ENCODE data around the gene PIERCE2.
"Not testable (repeated sequence)": the region's sequence is repeated elsewhere in the genome, so short reads cannot be mapped to it uniquely, and the experiment has no call there.

Gene PIERCE2, protein sequence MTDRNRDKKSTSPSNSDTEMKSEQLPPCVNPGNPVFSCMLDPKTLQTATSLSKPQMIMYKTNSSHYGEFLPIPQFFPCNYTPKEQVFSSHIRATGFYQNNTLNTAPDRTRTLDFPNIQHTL

DNA sequence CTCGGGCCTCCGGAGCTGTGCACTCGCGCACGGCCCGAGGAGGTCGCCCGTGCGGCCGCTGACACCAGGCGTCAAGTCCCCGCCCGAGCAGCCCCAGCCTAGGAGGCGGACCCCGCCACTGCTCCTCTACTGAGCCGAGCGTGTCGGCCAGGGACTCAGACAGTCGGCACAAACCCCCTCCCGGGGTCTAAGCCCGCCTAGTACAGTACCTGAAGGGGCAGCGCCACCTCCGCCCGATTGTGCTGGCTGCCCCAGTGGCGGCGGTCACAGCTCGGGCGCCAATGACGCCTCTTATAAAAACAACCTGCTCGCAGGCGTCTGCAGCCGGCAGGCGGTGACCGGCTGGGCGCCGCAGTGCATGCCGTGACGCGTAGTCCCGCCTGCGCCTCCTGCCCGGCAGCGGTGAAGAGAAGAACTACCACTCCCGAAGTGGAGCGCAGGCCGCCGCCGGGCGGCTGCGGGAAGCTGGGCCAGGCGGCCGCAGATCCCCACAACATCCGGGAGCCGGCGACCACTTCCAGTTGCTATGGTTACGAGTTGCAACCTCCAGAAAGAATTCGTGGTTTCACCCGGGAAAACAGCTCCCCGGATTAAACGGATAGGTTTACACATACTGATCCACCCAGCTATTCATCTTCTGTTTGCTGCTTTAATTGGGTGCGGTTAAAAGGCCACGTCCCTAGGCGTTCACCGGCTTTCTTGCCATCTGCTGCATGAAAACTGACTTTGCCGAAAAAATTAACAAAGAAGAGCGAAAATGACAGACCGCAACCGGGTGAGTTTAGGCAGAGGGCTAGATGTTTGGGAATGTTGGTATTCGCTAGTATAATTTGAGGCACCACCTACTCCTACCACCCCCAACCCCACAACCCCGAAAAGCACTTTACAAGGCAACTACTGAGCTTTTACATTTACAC lies at the start of gene PIERCE2, which contains the start of gene CCPG1:
PIERCE2 (plus strand) TSS at position 484 of the 917 bp plus-strand sequence; CDS start at position 758, 274 bp downstream.
CCPG1 (minus strand) TSS at position 348 of the 917 bp plus-strand sequence. CDS start 18,935 bp downstream, outside the sequence.
- DNase-seq = peak; percentile 95

DNA sequence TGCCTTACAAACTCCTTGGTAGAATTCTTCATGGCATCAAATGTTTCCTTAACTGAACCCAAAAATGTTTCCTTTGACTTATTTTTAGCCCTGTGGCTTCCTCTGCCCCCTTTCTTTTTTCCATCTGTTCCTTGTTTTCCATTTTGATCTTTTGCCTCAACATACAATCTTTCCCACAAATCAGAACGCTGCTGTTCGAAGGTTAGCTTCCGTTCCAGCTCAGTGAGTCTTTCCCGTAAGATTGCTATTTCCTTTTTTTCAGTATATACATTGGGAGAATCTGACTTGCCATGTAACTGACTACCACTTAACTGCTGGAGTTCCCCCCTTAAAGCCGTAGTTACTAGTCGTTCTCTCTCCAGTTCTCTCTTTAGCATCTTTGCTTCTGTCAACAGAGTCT lies 48.0 kb upstream of the PIERCE2 start:
- DNase-seq = no peak

DNA sequence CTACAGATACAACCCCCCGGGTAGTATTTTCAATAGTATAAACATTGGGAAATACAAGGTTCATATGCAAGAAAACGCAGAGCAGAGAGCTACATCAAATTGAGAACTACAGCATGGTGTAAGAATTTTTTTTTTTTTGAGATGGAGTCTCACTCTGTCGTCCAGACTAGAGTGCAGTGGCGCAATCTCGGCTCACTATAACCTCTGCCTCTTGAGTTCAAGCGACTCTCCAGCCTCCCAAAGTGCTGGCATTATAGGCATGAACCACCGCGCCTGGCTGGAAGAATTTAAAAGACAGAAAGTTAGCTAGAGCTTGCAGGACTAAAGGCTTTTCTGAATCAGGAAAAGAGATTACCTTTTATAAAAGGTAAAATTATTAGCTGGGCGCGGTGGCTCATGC lies 47.2 kb upstream of the PIERCE2 start:
- no peak for DNase-seq

DNA sequence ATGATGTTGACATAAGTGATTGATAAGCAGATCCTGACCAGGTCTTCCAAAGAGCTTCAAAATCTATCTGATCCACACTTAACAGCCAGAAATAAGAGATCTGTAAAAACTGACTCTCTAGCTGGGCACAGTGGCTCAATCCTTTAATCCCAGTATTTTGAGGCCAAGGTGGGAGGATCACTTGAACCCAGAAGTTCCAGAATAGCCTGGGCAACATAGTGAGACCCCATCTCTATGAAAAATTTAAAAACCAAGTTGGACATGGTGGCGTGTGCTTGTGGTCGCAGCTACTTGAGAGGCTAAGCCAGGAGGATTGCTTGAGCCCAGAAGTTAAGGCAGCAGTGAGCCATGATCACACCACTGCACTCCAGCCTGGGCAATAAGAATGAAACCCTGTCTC lies 45.7 kb upstream of the PIERCE2 start:
- no peak for DNase-seq

DNA sequence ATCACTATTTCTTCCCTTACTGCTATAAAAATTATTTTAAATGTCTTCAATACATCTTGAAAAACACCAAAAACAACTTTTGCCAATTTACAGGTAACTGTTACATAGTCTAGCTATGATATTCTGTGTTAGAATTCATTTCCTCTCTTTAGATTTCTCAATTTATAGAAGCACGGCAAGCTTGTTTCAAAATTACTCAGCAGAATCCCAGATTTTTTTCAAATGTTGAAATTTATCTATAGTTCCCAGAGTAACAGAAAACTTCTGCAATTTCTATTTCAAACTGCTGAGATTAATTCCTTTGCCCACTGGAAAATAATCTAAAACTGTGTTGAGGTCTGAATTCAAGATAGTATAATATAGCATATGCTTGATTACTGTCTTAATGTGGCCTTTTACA lies 41.3 kb upstream of the PIERCE2 start:
- DNase-seq = no peak

DNA sequence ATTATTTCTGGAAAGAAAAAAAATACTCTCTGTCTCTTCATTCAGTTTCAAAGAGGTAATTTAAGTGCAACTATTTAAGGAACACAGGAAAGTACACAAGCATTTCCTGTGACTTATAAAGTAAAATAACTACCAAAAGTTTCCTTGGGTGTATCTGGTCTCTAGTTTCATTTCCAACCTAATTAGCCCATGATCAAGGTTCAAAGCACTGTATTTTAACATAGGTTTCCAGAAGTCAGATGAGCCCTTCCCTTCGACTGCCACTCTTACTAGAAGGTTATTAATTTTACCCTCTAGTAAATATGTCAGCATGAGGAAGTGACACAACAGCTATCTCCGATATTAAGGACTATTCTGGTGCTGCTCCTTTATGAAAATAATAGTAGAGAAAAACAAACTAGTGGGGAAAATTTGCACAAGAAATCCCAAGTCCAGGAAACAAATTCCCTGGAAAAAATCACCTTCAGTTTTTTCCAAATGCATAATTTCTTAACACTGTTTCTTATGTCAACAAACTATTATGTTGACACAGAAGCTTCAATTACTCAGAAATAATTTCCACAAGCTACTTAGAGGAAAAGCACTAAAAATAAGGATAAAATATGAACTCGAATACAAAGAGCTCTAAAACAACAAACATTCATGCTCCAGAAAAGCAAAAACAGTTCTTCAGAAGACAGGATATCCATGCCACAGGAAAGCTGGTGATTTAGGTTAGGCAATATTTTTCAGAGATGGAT lies 35.4 kb upstream of the PIERCE2 start:
- no peak for DNase-seq

DNA sequence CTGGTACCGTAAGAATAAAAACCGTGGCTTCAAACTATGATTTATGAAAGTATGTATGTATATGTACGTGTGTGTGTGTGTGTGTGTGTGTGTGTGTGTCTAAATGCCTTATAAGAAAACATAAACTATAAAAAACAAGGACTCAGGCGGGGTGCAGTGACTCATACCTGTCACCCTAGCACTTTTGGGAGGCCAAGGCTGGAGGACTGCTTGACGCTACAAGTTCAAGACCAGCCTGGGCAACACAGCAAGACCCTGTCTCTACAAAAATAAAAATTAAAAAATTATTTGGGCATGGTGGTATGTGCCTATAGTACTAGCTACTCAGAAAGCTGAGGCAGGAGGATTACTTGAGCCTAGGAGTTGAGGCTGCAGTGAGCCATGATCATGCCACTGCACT lies 29.2 kb upstream of the PIERCE2 start:
- no peak for DNase-seq

DNA sequence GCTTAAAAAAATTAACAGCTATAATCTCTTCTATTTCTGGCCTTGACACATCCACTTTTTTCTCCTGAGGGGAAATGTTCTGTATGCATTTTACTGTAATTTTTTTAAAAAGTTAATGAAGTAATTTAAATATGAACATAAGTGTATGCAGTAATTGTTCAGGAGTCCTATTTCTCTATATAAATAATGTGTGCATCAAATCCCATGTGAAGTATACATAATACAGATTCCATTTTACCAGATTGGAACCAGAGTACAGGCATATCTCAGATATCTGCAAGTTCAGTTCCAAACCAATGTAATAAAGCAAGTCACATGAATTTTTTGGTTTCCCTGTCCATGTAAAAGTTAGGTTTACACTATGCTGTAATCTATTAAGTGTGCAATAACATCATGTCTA lies 26.7 kb upstream of the PIERCE2 start:
- DNase-seq = no peak

DNA sequence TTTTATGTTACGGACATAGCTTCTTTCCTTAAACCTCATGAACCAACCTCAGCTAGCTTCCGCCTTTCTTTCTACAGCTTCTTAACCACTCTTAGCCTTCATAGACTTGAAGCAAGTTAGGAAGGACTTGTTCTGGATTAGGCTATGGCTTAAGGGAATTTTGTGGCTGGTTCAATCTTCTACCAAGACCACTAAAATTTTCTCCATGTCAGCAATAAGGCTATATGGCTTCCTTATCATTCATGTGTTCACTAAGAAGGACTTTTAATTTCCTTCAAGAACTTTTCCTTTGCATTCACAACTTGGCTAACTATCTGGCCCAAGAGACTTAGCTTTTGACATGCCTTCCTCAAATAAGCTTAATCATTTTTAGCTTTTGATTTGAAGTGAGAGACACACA lies 24.6 kb upstream of the PIERCE2 start:
- no peak for DNase-seq

DNA sequence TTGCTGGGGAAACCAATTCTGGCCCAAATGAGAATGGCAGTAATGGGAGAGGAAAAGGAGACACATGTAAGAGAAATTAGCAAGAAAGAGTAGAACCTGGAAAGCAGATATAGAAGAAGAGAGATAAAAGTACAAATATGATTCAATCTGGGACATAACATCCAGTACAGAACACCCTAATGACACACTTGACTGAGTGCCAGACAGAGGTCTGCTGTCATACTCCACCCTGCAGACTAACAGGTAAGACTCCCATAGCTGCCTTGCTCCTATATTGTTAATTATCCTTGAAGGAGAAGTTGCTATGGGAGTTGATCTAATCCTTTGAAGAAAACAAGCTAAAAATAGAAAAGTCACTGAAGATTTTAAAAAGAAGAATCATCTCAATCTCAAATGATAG lies 21.3 kb upstream of the PIERCE2 start:
- DNase-seq = no peak

DNA sequence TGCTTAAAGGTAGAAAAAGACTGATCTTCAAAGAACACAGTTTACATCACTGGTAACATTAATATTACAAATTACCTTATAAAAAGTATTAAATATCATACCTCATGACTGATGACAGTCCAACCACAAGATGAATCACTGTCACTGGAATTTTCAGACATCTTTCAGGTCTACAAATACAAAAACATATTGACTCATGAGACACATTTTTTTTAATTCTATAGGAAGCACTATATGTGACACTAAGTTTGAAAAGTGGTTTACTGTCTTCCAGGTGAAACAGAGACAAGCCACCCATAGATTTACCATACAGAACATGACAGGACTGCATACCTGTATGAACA lies 19.1 kb upstream of the PIERCE2 start:
- no peak for DNase-seq

DNA sequence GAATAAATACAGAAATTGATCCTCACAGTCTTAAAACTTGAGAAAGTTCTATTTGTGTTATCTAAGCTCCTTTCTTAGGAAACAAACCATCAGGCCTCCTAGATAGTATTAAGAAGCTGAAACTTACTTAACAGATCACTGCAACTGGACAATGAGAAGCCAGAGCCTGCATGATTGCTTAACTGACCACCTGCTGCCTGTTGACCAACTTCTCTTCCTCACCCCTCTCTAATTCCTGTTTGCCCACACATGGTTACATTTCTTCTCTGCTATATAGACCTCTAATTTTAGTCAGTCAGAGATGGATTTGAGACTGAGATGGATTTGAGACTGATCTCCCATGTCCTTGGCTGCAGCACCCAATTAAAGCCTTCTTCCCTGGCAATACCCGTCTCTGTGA lies 13.6 kb upstream of the PIERCE2 start:
- DNase-seq = peak; percentile 52

DNA sequence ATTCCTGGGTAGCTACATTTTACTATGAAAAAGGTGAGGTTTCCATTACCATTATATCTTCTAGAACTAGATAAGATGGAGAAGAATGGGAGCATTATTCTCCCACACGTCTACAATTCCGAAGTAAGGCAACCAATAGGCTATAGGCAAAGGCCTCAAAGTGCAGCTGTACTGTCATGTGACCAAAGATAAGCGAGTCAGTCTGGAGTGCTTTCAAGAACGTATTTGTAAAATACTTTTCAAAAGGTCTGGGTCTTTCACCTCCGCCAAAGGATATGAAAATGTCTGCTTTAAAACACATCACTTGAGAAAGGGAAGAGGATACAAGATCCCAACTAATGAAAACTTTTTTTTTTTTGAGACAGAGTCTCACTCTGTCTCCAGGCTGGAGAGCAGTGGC lies 10.1 kb upstream of the PIERCE2 start:
- no peak for DNase-seq

DNA sequence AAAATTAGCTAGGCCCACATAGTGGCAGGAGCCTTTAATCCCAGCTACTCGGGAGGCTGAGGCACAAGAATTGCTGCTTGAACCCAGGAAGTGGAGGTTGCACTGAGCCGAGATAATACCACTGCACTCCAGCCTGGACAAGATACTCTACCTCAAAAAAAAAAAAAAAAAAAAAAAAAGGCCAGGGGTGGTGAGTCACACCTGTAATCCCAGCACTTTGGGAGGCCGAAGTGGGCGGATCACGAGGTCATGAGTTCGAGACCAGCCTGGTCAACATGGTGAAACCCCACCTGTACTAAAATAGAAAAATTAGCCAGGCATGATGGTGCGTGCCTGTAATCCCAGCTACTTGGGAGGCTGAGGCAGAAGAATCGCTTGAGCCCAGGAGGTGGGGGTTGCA lies 8.2 kb upstream of the PIERCE2 start:
- DNase-seq = not testable (repeated sequence)

DNA sequence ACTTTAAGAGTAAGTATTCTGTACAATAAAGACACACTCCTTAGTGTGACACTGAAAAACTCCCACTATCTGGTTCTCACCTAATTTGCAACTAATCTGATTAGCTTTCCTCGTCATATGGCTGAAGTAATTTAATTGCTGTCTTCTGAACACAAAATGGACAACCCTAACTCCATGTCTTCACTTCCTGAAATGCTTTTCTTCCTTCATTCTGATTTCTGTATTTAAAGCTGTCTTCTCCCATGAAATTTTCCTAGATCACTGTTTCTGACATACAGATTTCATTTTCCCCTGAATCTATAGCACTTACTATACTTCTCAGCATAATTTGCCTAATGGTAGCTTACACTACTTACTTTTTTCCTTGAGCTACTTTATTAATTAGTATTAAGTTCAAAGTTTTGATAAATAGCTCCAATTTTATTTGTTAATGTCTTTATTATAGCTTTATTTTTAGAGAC lies 6.5 kb upstream of the PIERCE2 start:
- no peak for DNase-seq

DNA sequence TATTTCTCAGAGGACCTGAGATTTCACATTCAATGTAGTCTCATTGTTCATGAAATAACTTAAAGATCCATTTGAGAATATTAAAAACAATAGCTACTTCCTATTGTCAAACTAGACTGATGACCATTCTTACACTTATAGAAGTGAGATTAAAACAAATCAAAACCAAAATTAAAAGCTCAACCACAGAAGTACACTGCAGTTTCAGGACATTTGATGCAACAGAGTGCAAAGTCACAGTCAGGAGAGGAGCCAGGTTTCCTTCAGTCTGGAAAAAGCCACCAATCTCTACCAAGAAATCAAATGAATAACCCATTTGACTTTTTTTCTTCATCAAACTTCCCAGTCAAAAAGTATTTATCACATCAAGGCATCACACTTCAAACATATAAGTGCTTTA lies 5.6 kb upstream of the PIERCE2 start:
- DNase-seq = no peak

DNA sequence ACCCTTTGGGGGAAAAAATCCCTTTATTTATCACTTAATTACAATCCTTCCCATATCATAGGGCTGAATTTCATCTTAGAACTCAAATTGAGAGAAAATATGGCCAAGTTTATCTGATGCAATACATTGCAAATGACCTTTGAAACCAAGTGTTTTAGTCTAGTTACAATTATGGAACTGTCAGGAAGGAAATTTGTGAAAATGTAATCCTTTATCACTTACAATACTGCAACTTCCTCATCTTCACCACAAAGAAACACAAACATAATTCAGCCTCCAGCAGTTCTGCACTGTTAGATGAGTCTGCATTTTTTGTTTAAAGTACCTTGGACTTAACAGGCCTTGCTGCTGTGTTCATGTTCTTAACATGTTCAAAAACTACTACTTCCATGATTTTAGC lies 4.8 kb upstream of the PIERCE2 start:
- DNase-seq = peak; percentile 89

DNA sequence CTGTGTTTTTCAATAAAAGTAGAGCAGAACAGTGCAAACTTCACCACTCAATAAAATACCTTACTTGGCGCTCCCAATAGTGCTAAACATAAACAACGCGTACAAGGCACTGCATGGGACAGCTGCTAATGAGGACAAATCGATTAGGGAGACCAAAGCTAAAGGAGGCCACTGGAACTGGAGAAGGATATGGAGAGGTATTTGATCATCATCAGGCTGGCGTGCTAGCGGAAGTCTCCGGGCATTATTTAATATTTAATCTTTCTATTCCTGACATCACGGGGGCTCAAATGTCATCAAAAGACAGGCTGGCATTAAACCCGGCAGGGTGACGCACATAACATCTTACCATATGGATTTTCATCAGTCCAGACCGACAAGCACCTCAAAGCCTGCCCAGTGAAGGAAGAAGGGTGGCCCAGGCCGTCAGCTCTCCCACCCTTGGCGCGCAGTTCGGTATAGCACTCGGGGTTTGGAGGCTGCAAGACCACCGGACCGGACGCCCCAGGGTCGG lies 740 bp upstream of the PIERCE2 start:
- peak; percentile 66 for DNase-seq

DNA sequence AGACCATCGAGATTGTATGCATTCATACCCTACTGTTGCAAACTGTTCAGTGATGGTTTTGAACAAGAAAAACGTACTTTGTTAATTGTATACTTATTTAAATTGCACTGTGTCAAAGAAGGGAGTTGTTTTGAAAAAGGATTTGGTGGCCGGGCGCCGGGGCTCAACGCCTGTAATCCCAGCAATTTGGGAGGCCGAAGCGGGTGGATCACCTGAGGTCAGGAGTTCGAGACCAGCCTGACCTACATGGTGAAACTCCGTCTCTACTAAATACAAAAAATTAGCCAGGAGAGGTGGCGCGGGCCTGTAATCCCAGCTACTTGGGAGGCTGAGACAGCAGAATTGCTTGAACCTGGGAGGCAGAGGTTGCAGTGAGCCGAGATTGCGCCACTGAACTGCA lies 681 bp downstream of the PIERCE2 start:
- not testable (repeated sequence) for DNase-seq

DNA sequence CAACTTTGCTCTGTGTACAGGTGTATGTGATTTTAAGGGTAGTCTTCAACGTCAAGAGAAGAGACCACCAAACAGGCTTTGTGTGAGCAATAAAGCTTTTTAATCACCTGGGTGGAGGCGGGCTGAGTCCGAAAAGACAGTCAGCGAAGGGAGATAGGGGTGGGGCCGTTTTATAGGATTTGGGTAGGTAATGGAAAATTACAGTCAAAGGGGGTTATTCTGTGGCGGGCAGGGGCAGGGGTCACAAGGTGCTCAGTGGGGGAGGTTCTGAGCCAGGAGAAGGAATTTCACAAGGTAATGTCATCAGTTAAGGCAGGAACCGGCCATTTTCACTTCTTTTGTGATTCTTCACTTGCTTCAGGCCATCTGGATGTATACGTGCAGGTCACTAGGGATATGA lies 9.4 kb downstream of the PIERCE2 start:
- not testable (repeated sequence) for DNase-seq

DNA sequence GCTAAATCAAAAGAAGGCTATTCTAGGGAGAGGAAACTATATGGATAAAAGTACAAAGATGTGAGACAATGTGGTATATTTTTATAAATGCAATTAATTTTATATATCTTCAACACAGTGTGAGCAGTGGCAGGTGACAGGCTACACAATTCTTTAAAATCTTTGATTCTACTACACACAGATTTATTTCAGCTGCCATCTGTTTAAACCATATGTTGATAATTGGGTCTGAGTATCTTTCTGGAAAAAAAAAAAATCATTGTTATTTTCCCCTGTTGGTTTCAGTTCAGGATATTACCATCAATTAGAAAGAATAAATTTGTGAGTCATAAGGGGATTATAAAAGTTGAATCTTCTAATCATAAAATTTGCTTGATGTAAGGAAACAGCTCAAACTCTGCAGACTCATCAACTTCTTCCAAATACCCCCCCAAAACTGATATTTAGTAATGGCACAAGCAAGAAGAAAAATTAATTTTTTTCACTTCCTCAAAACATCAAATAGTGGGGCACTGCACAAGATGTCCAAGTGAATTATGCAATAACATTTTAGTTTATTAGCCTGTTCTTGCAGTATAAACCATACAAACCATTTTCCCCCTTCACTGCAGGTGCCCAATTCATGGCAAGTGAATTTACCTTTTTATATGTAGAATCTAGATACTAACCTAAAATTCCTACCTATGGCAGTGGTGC lies 12.0 kb downstream of the PIERCE2 start:
- no peak for DNase-seq

DNA sequence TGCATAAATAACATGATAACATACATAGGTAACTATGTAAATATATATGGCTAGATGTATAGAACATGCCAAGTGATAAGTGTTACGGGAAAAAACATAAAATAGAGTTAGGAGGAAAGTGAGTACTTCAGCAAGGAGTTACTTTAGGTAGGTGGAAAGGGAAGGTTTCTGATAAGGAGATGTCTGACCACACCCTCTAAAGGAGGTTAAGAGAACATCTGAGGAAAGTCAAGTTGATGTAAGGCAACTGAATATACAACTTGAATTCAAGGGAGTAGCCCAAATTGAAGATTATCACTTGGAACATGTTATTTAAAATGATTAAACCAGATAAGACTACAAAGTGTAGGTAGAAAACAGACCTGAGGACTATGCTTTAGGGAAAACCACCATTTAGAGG lies 13.8 kb downstream of the PIERCE2 start:
- peak; percentile 53 for DNase-seq
